Ovary (tissue), 3 donors: ENCODE results near the gene GPX4.

ENCODE experiments used
- POLR2A ChIP-seq: fragments of 450-650 bp; IDR thresholded peaks from one replicate; pipeline ENCODE4 v1.6.1; 2017; ENCODE audit warnings: antibody characterized with exemption, mild to moderate bottlenecking, moderate library complexity
- TF ChIP-seq, protein P1 (sequence below), 3 donors: fragments of 450-650 bp in 2 of 3; fragments of 200-600 bp in 1 of 3; IDR thresholded peaks; one replicate each; pipeline versions ENCODE4 v1.5.1 to v1.8.0; 2016 to 2022; ENCODE audit warnings: antibody characterized with exemption in 3 of 3, mild to moderate bottlenecking in 1 of 3
- donor health status: DM: no; HTN: no; CAD: no.

- TF ChIP-seq POLR2A, result no peak
- TF ChIP-seq, protein P1, sequence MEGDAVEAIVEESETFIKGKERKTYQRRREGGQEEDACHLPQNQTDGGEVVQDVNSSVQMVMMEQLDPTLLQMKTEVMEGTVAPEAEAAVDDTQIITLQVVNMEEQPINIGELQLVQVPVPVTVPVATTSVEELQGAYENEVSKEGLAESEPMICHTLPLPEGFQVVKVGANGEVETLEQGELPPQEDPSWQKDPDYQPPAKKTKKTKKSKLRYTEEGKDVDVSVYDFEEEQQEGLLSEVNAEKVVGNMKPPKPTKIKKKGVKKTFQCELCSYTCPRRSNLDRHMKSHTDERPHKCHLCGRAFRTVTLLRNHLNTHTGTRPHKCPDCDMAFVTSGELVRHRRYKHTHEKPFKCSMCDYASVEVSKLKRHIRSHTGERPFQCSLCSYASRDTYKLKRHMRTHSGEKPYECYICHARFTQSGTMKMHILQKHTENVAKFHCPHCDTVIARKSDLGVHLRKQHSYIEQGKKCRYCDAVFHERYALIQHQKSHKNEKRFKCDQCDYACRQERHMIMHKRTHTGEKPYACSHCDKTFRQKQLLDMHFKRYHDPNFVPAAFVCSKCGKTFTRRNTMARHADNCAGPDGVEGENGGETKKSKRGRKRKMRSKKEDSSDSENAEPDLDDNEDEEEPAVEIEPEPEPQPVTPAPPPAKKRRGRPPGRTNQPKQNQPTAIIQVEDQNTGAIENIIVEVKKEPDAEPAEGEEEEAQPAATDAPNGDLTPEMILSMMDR (IDR thresholded peaks at IDR 0.05), result no peak
Observed at GRCh38 chr19:1088416-1089010, 15.3 kb upstream of the GPX4 start.
